ENCODE results near the gene ACBD3.
"Not testable (repeated sequence)": the region's sequence is repeated elsewhere in the genome, so short reads cannot be mapped to it uniquely, and the experiment has no call there.

The ACBD3 gene

GRCh38 chr1:226186124-226187018, at the start of gene ACBD3:
TSS of gene ACBD3 (minus strand) at chr1:226186741. CDS start at chr1:226186675, 66 bp downstream.
- no peak for DNase-seq (ENCODE audit: low read depth)

- DNase-seq (ENCODE audit: low read depth), result no peak
These were observed 47.3 kb upstream of the ACBD3 start for GRCh38 chr1:226233806-226234205.

GRCh38 chr1:226233293-226233692, 46.8 kb upstream of the ACBD3 start:
- no peak for DNase-seq (ENCODE audit: low read depth)

- no peak for DNase-seq (ENCODE audit: low read depth)
These were observed 40.1 kb upstream of the ACBD3 start for GRCh38 chr1:226226601-226227000.

GRCh38 chr1:226223786-226224244, 37.3 kb upstream of the ACBD3 start:
- no peak for DNase-seq (ENCODE audit: low read depth)

- no peak for DNase-seq (ENCODE audit: low read depth)
These were observed 36.7 kb upstream of the ACBD3 start, which contains the start of gene MIXL1 for GRCh38 chr1:226223157-226223785. TSS of gene MIXL1 (plus strand) at chr1:226223664. CDS start at chr1:226223682, 18 bp downstream.

- DNase-seq (ENCODE audit: low read depth), result no peak
These were observed 36.1 kb upstream of the ACBD3 start for GRCh38 chr1:226222686-226223085.

GRCh38 chr1:226220473-226221189, 34.1 kb upstream of the ACBD3 start:
- DNase-seq (ENCODE audit: low read depth), result no peak

GRCh38 chr1:226217273-226217672, 30.7 kb upstream of the ACBD3 start:
- DNase-seq (ENCODE audit: low read depth), result no peak

- DNase-seq (ENCODE audit: low read depth), result no peak
These were observed 29.5 kb upstream of the ACBD3 start for GRCh38 chr1:226216056-226216455.

GRCh38 chr1:226215239-226215638, 28.7 kb upstream of the ACBD3 start:
- no peak for DNase-seq (ENCODE audit: low read depth)

- DNase-seq (ENCODE audit: low read depth), result no peak
These were observed 26.0 kb upstream of the ACBD3 start for GRCh38 chr1:226212545-226212944.

GRCh38 chr1:226211181-226211821, 24.8 kb upstream of the ACBD3 start:
- no peak for DNase-seq (ENCODE audit: low read depth)

- DNase-seq (ENCODE audit: low read depth), result no peak
These were observed 24.1 kb upstream of the ACBD3 start for GRCh38 chr1:226210571-226211176.

GRCh38 chr1:226209307-226210059, 22.9 kb upstream of the ACBD3 start:
- no peak for DNase-seq (ENCODE audit: low read depth)

- DNase-seq (ENCODE audit: low read depth), result no peak
These were observed 20.5 kb upstream of the ACBD3 start for GRCh38 chr1:226207048-226207447.

- no peak for DNase-seq (ENCODE audit: low read depth)
These were observed 17.7 kb upstream of the ACBD3 start for GRCh38 chr1:226204198-226204597.

GRCh38 chr1:226203655-226204054, 17.1 kb upstream of the ACBD3 start:
- no peak for DNase-seq (ENCODE audit: low read depth)

- DNase-seq (ENCODE audit: low read depth), result no peak
These were observed 16.7 kb upstream of the ACBD3 start for GRCh38 chr1:226203240-226203639.

- DNase-seq (ENCODE audit: low read depth), result not testable (repeated sequence)
These were observed 16.1 kb upstream of the ACBD3 start for GRCh38 chr1:226202666-226203065.

- no peak for DNase-seq (ENCODE audit: low read depth)
These were observed 15.7 kb upstream of the ACBD3 start for GRCh38 chr1:226202246-226202645.
